Stimulated activated CD8-positive, alpha-beta memory T cell treated with anti-CD3 and anti-CD28 coated beads, Interleukin-4, amount 100 ng/mL, for 1 hour (primary cell): ENCODE measurements around the gene SRSF1.
"Not testable (repeated sequence)": the region's sequence is repeated elsewhere in the genome, so short reads cannot be mapped to it uniquely, and the experiment has no call there.

Source experiments
- DNase-seq, 2 donors: peaks; one replicate each; pipeline ENCODE4 v3.0.0-alpha.2; 2020; ENCODE audit warnings: low read depth in 2 of 2, low spot score in 1 of 2

The SRSF1 gene

DNA sequence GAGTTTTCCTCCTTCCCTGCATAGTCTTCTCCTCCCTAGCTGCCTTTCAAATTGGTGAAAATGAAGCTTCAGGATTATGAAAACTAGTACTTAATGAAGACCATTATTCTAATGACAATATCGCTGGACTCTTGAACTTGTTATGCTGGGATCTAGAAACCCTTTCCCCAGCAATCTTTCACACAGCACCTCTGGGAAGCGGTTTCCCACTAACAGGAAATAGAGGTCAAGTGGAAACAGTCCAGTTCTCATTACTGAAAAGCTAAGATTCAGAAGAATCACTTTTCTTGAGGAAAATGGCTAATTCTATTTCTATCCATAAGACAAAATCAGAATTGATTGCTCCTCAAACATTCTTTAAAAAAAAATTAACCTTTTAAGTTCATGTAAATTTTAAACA, 17.0 kb downstream of the SRSF1 start:
- no peak for DNase-seq

- DNase-seq, result peak; percentile 38 to 47
Observed at GRCh38 chr17:57988301-57989250, 18.5 kb downstream of the SRSF1 start.

- peak; percentile 50 to 56 for DNase-seq
Observed at GRCh38 chr17:57987581-57988300, 19.3 kb downstream of the SRSF1 start, which contains the start of gene VEZF1. VEZF1 (minus strand) TSS chr17:57988254; CDS start chr17:57988111, 143 bp downstream.

GRCh38 chr17:57986841-57987580, 20.0 kb downstream of the SRSF1 start:
- DNase-seq, result peak in 1 of 2 donors; percentile 11

DNA sequence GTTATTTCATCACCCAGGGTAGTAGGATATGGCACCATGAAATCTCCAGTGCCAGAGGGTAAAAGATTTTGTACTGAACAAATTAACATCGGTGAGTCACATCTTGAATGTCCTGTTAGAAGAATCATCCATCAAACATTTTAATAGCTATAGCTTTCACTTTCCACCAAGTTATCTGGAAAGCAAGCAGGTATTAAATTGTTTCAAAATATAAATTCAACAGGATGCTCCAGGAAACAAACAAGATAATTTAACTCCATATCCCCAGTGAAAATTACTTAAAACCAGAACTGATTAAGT, 21.4 kb downstream of the SRSF1 start:
- DNase-seq, result no peak

GRCh38 chr17:57984936-57985674, 21.9 kb downstream of the SRSF1 start:
- no peak for DNase-seq

DNA sequence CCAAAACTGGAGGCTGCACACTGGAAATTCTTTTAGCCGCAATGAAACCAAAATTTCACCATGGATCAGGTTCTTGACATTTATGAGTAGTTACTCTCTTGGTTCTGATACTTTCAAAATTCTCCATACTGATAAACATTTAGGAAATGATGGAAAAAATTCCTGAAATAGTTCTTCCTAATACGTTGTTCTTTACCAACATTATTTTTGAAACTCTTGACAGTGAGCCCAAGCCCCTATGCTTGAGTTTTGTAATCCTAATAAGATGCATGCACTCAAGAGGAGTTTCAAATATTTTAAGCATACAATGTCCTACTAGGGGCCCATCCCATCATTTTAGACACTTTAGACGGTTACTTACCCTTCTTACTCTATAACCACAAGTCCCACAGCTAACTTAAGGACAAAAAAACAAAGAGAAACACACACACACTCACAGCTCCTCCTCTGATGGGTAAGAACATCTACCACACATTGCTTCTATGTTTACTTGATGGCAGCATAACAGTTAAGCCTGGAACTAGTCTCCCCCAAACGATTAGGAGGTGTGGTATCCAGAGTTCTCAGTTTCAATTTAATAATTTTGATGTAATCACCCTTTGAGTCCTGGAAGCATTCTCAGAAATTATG, 22.7 kb downstream of the SRSF1 start:
- no peak for DNase-seq

DNA sequence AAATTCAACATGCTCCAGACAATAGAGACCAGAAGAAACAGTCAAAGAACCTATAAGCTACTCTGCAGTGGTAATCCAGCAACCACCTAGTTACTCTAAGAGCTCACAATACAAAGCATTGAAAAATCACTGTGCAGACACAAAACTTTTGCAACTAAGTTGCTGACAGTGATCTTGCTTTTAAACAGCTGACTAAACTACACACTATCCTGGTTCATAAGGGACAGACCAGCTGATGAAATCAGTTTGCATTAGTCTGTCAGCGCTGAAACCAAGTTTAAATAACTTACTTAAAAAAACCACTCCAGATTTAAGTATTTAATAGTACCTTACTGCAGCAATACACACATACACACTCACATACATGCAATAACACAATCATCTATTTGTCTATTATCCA, 23.6 kb downstream of the SRSF1 start:
- no peak for DNase-seq

- no peak for DNase-seq
Observed at GRCh38 chr17:57982452-57983170, 24.4 kb downstream of the SRSF1 start.

- DNase-seq, result no peak
Observed at GRCh38 chr17:57980522-57980921, 26.5 kb downstream of the SRSF1 start.

DNA sequence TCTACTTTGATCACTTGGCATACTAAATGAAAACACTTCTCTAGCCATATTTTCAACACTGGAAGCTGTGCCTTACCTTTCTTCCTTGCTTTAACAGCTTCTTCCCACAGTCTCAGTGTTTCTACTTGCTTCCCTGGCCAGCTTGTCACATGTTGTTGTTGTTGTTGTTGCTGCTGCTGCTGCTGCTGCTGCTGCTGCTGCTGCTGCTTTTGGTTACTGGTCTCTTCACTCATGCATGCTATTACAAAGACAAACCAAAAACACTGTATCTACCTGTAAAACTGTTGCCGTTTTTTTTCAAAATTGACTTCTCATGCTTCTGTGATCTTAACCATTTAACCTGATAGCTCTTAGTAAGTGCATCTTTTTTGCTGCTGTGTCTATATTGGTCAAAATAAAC, 28.0 kb downstream of the SRSF1 start:
- DNase-seq, result no peak

GRCh38 chr17:57976594-57976993, 30.5 kb downstream of the SRSF1 start:
- no peak for DNase-seq

DNA sequence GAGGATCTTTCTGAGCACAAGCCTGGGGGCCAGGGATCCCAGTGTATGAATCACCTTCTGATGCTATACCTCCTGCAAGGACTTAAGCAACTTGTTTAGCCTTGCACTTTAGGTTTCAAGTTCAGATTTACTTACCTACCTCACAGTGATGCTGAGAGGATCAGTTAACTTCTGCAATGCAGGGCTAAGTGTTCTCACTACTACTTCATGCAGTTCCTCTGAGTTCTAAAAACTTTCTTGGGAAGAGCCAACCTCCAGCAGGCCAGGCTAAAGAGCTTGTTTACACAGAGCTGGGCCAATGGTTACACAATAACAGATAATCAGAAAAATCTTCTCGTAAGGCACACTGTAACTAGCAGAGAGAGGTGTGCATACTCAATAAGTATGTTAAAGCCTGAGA, 32.0 kb downstream of the SRSF1 start:
- DNase-seq, result no peak

DNA sequence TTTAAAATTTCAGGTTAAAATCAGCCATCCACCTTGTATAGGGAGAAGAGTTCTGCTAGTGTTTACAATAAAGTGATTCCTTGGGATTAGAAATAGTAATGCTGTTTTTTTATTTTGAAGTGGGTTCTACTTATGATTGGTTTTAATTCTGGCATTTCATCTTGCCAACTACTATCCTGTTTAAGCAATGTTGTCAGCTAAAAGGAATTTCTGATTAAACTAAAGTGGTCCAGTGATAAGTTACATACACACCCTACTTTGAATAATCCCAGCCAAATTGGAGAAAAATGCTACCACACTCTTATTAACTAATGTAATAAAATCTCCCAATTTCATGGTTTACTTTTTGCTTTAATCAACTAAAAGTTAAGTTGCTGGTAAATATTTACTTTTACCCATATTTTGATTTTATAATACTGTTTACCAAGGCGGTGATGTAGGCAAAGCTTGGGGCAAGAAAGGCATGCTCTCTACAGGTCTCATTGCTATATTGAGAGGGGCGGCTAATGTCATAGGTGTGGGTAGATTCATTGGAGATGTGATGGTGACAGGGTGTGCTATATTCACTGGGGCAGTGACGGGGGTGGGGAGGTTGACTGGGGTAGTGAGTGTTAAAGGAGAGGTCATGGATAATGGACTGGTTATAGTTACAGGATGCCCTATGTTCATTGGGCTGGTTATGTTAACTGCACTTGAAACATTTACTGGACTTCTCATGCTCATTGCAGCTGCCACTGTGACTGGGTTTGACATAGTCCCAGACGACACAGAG, 32.8 kb downstream of the SRSF1 start:
- not testable (repeated sequence) for DNase-seq

DNA sequence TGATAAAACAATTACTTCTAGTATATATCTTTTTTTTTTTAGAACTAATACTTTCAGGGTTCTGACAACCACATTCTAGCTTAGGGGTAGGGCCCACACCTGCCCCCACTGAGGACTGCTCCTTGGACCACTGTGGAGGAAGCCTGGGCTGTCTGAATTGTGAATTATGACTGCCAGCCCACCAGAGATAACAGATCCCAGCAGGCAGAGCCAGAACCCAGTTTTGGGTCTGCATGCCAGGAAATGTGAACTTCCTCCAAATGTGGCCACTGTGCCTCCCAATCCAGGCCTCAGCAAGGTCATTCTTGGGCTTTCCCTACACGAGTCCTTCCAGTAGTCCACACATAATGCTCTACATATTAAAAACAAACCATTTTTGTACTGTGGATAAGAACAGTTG, 34.9 kb downstream of the SRSF1 start:
- no peak for DNase-seq

- DNase-seq, result no peak
Observed at GRCh38 chr17:57971572-57971971, 35.5 kb downstream of the SRSF1 start.

DNA sequence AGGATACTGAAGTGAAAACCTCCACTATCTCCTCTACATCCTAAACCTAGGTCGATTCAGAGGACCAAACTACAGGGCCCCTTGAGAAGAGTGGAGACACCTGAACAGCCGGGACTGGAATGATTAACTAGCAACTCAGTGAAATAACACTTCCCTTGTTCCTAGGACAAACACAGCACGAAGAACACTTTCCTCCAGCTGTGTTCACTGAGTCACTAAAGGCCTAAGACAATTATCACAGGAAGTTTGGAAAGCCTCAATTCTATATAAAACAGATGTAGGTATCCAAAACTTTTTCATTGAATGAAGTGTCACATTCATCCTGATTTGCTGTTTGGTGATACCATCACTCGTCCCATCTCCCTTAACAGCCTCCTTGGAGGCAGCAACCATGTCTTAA, 36.3 kb downstream of the SRSF1 start:
- DNase-seq, result no peak

DNA sequence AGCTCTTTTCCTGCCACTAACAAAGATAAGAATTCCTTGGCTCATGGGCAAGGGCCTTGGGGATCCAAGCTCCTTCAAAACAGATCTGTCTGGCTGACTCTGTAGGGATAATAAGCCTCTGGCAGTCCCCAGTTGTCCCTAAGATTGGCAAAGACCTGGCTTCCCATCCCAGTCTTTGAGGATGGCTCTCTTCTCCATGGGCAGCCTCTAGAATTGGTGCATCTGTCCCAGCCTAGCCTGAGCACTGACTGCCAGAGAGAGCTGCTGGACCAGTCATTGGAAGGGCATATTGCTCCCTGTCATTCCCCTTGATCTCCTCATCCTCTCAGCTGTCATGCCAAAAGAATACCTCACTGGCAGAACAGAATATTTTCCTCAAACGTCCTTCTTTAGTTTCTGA, 38.6 kb downstream of the SRSF1 start:
- DNase-seq, result no peak

GRCh38 chr17:57966875-57967274, 40.2 kb downstream of the SRSF1 start:
- no peak for DNase-seq
